BE2C (cell line): Measurements from ENCODE around the gene CD79B.

Experiments used
- DNase-seq: peaks from one replicate; pipeline ENCODE4 v3.0.0-alpha.2; 2020
- H3K27me3 ChIP-seq: fragments of 250-450 bp; sonication (Bioruptor Pico); 2 replicates; pipeline ENCODE4 v1.5.1; 2020; ENCODE audit warnings: mild to moderate bottlenecking
- H3K36me3 ChIP-seq: fragments of 250-450 bp; sonication (Bioruptor Pico); 2 replicates; pipeline ENCODE4 v1.5.1; 2020; ENCODE audit warnings: mild to moderate bottlenecking
- H3K4me1 ChIP-seq: fragments of 250-450 bp; sonication (Bioruptor Pico); 2 replicates; pipeline ENCODE4 v1.5.1; 2020
- H3K4me3 ChIP-seq: 2 replicates; pipeline ENCODE4 v1.5.1; 2011; ENCODE audit warnings: low read depth, low read length
- H3K9me3 ChIP-seq: fragments of 250-450 bp; sonication (Bioruptor Pico); 2 replicates; pipeline ENCODE4 v1.5.1; 2020
- CTCF ChIP-seq: IDR thresholded peaks from 2 replicates; pipeline ENCODE4 v1.5.1; 2012; ENCODE audit warnings: mild to moderate bottlenecking, low read depth, low read length

CD79B gene

DNA sequence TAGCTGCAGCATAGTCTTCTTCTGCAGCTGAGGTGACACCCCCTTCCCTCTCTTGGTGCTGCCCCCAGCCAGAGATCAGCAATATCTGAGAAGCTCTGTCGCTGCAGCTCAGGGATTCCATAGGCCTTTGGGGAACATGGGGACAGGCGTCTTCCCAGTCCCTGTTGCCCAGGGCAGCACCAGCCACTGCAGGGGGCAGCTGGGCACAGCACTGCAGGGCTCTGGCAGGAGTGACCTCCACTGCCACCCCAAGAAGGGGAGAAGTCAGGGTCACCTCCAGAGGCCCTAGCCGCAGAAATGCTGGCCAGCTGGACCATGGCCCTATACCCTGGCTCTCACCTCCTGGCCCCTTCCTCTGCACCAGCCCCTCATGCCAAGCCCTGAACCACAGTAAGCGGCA lies 23.7 kb upstream of the CD79B start:
- TF ChIP-seq CTCF: no peak
- no peak for DNase-seq
- Histone ChIP-seq H3K27me3 (no peaks in the 10 kb centered on the region), H3K4me1 (no peaks in the 10 kb centered on the region), H3K36me3 (no peaks in the 10 kb centered on the region), H3K9me3 (no peaks in the 10 kb centered on the region), H3K4me3 (no peak overlapping the region)

- no peak for DNase-seq
- Histone ChIP-seq H3K4me3 (no peak overlapping the region), H3K4me1 (no peaks in the 10 kb centered on the region), H3K27me3 (no peaks in the 10 kb centered on the region), H3K36me3 (no peaks in the 10 kb centered on the region), H3K9me3 (no peaks in the 10 kb centered on the region)
- TF ChIP-seq CTCF: no peak
Measured at GRCh38 chr17:63955232-63955631, 23.1 kb upstream of the CD79B start.

DNA sequence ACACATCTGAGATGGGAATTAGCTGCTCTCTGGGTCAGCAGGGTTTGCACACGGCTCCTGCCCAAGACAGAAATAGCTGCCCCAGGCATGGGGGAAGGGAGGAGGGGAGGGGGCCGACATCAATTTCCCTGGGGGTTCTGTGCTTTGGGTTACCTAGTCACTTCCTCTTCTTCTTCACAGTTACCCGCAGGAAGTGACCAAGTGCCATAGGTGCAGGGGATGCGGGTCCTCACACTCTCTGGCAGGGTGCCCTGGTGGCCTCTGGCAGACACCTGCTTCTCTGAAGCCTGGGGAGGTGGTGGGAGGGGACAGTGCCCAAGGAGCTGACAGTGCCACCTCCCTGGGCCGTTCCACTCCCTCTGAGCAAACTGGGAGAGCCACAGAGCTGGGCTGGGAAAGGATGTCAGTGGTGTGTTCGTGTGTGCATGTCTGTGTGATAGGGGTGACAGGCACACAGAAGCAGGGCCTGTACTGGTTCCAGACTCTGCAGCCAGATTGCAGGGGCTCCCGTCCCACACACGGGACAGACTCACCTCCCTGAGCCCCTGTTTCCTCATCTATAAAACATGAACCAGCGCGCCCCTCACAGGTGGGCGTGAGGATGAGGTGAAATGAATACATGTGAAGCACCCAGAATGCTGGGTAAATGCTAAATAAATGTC lies 22.4 kb upstream of the CD79B start:
- no peak for TF ChIP-seq CTCF
- no peaks in the 10 kb centered on the region for H3K9me3 ChIP-seq
- no peak for DNase-seq
- H3K36me3 ChIP-seq: no peaks in the 10 kb centered on the region
- H3K4me1 ChIP-seq: no peaks in the 10 kb centered on the region
- no peaks in the 10 kb centered on the region for H3K27me3 ChIP-seq
- H3K4me3 ChIP-seq: no peak overlapping the region

DNA sequence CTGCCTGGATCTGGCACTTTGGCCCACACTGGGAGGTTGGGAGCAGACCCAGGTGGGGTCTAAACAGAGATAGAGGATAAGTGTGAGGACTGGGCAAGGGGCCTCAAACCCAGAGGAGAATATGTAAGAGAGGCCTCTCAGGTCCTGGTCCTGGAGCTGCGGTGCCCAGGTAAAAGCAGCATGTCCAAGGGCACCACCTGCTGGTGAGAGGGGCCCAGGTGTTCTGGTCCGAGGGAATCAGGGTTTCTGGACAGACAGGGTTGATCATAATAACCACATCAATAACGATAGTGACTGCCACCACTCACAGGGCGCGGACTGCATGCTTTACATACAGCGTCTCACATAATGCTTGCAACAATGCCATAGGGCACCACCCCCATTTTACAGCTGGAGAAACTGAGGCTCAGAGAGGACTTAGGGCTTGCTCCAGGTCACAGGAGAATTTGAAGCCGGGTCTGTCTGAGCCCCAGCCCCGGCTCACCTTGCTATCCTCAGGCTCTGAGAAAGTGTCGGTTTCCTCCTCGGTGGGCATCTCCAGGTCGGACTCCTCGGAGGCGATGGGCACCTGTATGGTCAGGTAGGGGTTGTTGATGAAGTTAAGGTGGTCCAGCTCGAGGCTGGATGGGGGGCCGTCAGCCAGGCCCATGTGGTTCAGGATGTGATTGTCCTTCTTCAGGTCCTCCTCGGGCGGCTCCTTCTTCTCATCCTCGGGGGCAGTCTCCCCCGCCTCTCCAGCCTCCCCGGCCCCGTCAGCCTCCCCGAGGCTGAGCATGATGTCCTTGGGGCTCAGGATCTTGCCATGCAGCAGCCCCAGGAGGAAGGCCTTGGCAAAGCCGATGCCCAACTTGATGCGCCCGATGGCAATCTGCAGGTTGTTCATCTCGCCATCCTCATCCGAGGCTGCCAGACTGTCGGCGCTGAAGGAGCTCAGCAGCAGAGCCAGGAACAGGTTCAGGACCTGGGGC lies 19.1 kb upstream of the CD79B start:
- H3K36me3 ChIP-seq: no peaks in the 10 kb centered on the region
- no peaks in the 10 kb centered on the region for H3K4me1 ChIP-seq
- no peaks in the 10 kb centered on the region for H3K9me3 ChIP-seq
- H3K4me3 ChIP-seq: no peak overlapping the region
- no peaks in the 10 kb centered on the region for H3K27me3 ChIP-seq
- TF ChIP-seq CTCF: peak; percentile 42
- DNase-seq: no peak

DNA sequence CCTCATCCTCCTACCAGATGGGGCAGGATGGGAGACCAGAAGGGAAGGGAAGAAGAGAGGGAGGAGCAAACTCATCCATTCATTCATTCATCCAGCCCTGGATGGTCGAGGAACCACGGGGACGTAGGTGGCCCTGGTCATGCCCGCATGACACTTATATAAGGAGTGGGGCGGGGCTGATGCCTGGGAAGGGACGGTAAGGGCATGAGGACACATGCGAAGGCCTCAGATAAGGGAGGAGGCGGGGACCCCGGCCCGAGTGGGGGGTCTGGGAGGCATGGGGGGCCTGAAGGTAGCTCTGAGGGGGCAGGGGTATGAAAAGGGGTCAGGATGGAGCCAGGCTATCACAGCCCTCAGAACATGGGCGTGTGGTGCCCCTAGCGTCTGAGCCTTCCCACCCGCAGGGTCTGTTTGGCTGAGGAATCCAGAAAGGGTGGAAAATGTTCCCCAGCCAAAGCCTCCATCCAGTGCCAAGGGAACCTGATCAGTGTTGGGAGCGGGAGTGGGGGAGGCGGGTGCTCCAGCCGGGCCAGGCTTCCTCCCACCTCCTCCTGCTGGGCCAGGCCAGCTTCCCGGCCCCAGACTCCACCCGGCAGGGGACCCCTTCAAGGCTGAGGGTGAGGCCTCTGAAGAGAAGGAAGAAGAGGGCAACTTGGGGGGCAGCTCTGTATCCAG lies 17.6 kb upstream of the CD79B start:
- no peak for DNase-seq
- Histone ChIP-seq H3K9me3 (no peaks in the 10 kb centered on the region), H3K4me3 (no peak overlapping the region), H3K36me3 (no peaks in the 10 kb centered on the region), H3K4me1 (no peaks in the 10 kb centered on the region), H3K27me3 (no peaks in the 10 kb centered on the region)
- no peak for TF ChIP-seq CTCF
